ENCODE data around the gene VDR. TPM values are rescaled to one million over a fixed set of nuclear protein-coding genes. Genes with fewer than 3 reads are reported as not detected.
A peak's percentile ranks its signal among the peaks of the same experiment; 100 is the strongest.

Gene VDR
- total RNA-seq, 4 donors from 2014 or later, result 3.5 to 5.2 (median 3.9) TPM

DNA sequence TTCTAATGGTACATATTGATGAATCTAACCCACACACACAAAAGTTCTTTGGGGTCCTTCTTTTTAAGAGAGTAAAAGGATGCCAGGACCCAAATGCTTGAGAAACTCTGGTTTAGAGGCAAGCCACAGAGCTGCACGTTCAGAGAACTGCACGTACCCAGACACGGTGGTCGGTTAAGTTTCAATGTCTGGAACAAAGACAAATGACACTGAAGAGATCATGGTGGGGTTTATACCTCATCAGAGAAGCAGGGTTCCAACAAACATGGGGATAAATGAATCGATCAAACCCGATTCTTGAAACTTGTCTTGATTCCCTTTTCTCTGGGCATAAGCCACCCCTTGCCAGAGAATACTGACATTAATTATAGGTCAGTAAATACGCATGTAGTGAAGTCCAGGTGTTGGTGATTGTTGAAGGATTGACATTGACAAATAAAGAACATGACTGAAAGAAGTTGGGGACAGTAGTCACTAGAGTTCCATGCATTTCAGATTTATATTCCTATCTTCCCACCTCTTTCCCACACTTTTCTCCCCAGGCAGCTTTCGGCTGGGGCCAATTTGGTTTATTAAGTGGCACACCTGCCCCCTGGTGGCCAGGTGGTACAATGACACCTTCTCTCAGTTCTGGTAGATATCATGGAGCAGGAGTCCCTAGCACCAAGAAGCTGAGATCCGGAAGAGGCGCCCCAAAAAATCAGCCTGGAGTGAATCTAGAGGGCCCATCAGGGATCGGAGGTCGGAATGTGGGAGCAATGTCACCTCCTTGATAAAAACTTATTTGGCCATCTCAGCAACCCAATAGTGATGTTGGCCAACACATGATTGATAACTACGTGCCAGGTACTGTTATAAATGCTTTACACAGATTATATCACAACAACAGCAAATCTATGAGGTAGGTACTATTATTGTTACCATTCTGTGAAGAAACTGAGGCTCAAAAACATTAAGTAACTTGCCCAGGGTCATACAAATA is 67.3 kb downstream of the VDR start:
- Histone ChIP-seq H3K9me3 (no peaks in the 10 kb centered on the region), H3K36me3 (no peaks in the 10 kb centered on the region), H3K4me1 (peaks cover 9 to 17% of the 10 kb centered on the region in 2 donors), H3K27ac (no peak overlapping the region), H3K27me3 (no peaks in the 10 kb centered on the region), H3K4me3 (replicated peaks in 1 of 3) (no peak overlapping the region)
- intact Hi-C loops (cut with DNase I), result loop anchor here (2.0 to 10.0 kb wide), 2 partner anchors 53 to 123 kb away; no protein-coding TSS in a partner anchor
- TF ChIP-seq, protein P1, sequence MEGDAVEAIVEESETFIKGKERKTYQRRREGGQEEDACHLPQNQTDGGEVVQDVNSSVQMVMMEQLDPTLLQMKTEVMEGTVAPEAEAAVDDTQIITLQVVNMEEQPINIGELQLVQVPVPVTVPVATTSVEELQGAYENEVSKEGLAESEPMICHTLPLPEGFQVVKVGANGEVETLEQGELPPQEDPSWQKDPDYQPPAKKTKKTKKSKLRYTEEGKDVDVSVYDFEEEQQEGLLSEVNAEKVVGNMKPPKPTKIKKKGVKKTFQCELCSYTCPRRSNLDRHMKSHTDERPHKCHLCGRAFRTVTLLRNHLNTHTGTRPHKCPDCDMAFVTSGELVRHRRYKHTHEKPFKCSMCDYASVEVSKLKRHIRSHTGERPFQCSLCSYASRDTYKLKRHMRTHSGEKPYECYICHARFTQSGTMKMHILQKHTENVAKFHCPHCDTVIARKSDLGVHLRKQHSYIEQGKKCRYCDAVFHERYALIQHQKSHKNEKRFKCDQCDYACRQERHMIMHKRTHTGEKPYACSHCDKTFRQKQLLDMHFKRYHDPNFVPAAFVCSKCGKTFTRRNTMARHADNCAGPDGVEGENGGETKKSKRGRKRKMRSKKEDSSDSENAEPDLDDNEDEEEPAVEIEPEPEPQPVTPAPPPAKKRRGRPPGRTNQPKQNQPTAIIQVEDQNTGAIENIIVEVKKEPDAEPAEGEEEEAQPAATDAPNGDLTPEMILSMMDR (IDR thresholded peaks at IDR 0.05), result peak; percentile 85 to 95 (median 89)
- TF ChIP-seq POLR2A (IDR thresholded peaks at IDR 0.05), result no peak
- 57 to 59% methylated on average over 13 of the region's 13 CpGs for WGBS, 2 donors
- peak; percentile 71 to 83 for DNase-seq

DNA sequence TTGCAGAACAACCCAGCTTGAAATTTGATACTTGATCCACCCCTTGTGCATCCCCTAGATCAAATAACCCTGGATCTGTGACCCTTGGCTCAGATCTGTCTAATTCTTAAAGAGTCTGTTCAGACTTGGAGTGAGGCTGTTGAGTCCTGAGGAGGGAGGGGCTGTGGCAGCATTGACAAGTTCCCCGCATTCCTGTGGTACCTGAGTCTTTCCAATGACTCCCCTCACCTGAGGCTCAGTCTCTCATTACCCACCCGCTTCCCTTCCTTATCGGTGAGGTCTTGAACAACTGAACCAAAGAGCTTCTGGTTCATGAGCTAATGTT is 69.0 kb downstream of the VDR start:
- H3K4me1 ChIP-seq, result peaks cover 9 to 17% of the 10 kb centered on the region in 2 donors
- peak overlapping the region in 2 of 3 donors; percentile 19 to 28 for H3K27ac ChIP-seq
- H3K36me3 ChIP-seq, result no peaks in the 10 kb centered on the region
- no peak overlapping the region for H3K4me3 ChIP-seq (replicated peaks in 1 of 3)
- DNase-seq, result peak; percentile 35 to 58
- no peaks in the 10 kb centered on the region for H3K9me3 ChIP-seq
- WGBS, 2 donors, result 43 to 51% methylated on average over 3 of the region's 3 CpGs
- intact Hi-C loops (cut with DNase I), result loop anchor here (10.0 kb wide), 1 partner anchor 51 kb away; no protein-coding TSS in a partner anchor
- H3K27me3 ChIP-seq, result no peaks in the 10 kb centered on the region
- TF ChIP-seq POLR2A (IDR thresholded peaks at IDR 0.05), result no peak
- TF ChIP-seq, protein P1 (IDR thresholded peaks at IDR 0.05), result no peak

DNA sequence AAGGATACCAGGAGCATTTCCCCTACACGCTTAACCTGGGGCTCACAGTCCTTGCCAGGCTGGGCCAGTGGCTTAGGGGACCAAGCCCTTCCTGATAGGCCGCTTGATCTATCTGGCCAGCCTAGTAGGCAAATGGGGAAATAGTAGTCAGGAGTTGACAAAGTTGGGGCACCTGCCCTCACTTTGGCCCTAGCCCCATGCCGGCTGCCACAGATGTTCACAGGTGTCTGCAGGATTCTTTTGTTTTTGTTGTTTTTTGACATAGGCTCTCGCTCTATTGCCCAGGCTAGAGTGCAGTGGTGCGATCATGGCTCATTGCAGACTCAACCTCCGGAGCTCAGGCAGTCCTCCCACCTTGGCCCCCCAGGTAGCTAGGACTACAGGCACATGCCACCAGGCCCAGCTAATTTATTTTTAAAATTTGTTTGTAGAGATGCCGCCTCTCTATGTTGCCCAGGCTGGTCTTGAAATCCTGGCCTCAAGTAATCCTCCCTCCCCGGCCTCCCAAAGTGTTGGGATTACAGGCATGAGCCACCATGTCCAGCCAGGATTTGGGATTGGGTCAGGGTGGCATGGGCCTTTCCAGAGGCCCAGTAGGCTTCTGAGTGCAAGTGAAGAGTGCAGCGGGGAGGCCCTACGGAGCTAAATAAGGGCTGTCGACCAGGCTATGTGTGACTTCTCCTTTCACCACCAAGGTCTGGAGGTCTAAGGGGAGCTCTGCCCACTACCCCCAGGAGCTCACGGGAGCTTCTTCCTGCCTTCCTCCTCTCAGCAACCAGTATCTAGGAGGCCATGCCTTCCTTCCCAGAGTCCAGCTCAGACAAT is 69.6 kb downstream of the VDR start:
- H3K27ac ChIP-seq, result peak overlapping the region in 2 of 3 donors; percentile 19 to 28
- no peak for DNase-seq
- no peaks in the 10 kb centered on the region for H3K27me3 ChIP-seq
- peaks cover 9 to 17% of the 10 kb centered on the region in 2 donors for H3K4me1 ChIP-seq
- no peaks in the 10 kb centered on the region for H3K9me3 ChIP-seq
- no peaks in the 10 kb centered on the region for H3K36me3 ChIP-seq
- TF ChIP-seq, protein P1 (IDR thresholded peaks at IDR 0.05), result no peak
- no peak for TF ChIP-seq POLR2A (IDR thresholded peaks at IDR 0.05)
- intact Hi-C loops (cut with DNase I), result loop anchor here (10.0 kb wide), 1 partner anchor 50 kb away; no protein-coding TSS in a partner anchor
- 74 to 79% methylated on average over 11 to 12 of the region's 12 CpGs for WGBS, 2 donors
- no peak overlapping the region for H3K4me3 ChIP-seq (replicated peaks in 1 of 3)

DNA sequence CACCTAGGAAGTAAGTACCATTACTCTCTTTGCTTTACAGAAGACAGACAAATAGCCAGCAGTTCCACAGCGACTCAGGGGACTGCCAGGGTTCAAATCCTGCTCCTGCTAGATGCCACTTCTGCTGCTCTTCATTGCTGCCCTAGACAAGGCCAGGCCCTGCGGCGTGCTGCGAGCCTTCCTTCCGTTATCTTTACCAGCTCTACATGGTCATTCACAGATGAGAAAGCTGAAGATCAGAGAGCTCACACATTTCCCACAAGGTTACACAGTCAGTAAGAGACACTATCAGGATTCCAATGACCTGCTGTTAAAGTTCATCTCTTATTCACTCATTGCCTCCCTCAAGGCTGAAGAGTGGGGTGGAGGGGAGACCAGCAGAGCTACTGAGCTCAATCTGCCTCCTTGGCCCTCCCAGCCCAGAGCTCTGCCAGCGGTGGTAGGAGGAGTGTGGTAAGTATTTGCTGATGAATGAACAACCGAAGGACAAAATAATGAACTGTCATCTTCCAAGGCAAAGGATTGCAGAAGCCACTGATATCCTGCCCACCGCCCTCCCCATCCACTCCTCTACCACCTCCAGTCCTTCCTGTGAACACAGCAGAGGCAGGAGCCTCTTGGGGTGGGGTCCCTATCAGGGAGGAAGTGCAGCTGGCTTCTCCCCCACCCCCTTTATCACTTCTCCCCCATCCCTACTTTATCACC is 70.4 kb downstream of the VDR start:
- intact Hi-C loops (cut with DNase I), result loop anchor here (10.0 kb wide), 1 partner anchor 50 kb away; no protein-coding TSS in a partner anchor
- no peaks in the 10 kb centered on the region for H3K9me3 ChIP-seq
- no peak for TF ChIP-seq POLR2A (IDR thresholded peaks at IDR 0.05)
- TF ChIP-seq, protein P1 (IDR thresholded peaks at IDR 0.05), result no peak
- H3K27ac ChIP-seq, result no peak overlapping the region
- H3K27me3 ChIP-seq, result no peaks in the 10 kb centered on the region
- H3K4me3 ChIP-seq (replicated peaks in 1 of 3), result no peak overlapping the region
- H3K36me3 ChIP-seq, result no peaks in the 10 kb centered on the region
- H3K4me1 ChIP-seq, result peaks cover 13 to 26% of the 10 kb centered on the region in 2 donors
- no peak for DNase-seq
- 88 to 94% methylated on average over 8 of the region's 8 CpGs for WGBS, 2 donors
